GM21390 (cell line): ENCODE measurements around the gene FYN.
A peak's percentile ranks its signal among the peaks of the same experiment; 100 is the strongest.
"Not testable (repeated sequence)": the region's sequence is repeated elsewhere in the genome, so short reads cannot be mapped to it uniquely, and the experiment has no call there.

Experiments
- ATAC-seq: cut with Tn5 transposase; IDR thresholded peaks from one replicate; pipeline ENCODE4 v1.9.1; 2021; ENCODE audit not compliant: unreplicated experiment

The FYN gene

DNA sequence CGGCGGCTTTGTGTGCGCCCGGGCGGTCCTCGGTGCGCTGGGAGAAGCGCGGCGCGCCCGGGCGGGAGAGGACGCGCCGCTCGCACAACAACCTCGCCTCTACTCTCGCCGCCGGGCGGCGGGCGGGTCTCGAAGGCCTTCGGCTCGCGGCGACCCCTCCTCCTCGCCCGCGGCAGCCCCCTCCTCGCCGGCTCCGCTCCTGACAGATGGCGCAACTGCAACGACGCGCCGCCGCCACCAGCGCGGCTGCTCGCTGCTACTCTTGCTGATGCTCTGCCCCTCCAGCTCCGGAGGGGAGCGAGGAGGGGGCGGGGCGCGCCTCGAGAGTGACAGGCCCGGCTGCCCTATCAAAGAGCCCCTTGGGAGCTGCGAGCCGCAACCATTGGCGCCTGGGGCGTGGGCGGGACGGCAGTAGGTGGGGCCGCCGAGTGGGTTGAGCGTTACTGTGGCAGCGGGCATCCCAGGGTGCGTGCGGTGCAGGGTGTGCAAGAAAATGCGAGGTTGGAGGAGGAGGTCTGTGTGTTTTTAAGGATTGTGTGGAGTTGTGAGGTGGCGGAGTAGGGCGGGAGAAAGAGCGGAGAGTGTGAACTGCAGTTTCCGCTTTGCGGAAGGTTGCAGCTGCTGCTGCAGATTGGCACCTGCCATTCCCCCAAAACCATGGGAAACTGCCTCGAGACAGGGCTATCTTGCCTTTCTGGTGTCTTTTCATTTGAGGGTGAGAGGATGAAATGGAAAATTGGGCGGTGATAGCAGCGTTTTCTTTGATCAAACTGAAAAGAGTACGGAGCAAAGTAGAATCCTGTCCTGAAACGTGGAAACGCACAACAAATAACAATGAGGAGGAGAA is at the start of gene FYN:
FYN (minus strand) TSS at position 275 of the 847 bp plus-strand sequence. CDS start 153,401 bp downstream, outside the sequence.
- ATAC-seq: peak; percentile 99

DNA sequence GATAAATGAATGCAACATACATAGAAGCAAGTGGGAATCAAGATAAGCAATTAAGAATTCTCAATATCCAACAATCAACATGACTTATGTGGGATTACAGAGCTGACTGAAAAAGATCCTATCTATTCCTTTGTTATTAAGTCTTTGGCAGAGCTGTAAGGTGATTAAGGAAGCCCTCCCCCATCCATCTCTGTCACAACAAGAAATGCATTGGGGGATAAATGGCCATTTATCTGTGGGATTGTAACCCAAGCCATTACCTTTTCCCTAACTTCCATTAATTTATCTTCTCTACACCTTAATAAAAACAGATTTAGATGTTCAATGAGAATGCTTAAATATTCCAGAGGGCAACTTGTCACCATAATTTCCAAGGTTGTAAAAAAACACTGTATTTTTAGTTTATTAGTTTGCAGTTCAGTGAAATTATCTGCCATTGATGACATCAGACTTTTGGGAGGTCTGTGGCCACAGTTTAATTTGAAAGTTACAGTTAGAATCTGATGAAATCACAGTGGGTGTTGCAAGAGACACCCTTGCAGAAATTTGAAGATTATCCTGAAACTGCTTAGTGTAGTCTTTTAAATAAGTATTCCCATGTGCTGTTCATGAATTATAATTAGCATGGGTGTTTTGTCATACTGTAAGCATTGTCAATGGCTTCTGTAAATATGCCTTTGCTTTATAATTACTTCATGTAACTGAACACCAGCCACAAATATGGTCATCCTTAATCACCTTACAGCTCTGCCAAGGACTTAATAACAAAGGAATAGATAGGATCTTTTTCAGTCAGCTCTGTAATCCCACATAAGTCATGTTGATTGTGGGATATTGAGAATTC is 49.4 kb upstream of the FYN start:
- no peak for ATAC-seq

DNA sequence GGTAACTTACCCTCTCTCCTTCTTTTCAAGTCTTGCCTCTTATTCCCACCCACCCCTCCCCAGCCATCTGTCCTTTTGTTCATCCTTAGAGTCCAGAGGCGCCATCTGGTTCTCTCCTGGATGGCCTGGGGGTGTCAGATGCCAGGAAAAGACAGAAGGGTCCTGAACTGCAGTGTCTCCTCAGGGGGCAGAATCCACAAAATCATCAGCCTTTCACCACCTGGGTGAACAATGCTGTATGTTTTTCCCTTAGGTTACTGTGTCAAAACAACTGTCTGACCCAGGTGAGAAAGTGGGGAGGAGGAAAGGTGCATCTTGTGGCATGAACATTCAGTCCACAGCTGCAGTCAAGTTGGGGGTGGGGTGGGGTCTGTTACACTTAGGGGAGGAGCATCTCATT is 47.9 kb upstream of the FYN start:
- ATAC-seq: no peak

DNA sequence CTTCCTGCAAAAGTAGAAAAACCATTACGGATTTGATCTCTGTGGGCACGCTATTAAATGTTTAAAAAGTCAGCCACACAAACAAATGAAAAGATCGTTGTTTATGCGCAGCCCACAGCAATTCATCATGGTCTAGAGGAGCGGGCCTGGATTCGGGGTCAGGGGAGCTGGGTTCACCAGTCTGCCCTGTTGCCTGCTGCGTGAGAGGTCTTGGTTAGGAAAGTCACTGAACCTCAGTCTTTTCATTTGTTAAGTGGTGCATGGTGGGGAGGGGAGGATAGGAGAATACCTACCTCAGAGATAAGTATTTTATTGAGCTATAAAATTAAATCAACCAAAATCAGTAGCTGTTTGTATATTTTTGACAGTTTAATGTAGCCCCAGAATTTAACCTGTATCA is 47.3 kb upstream of the FYN start:
- ATAC-seq: no peak

DNA sequence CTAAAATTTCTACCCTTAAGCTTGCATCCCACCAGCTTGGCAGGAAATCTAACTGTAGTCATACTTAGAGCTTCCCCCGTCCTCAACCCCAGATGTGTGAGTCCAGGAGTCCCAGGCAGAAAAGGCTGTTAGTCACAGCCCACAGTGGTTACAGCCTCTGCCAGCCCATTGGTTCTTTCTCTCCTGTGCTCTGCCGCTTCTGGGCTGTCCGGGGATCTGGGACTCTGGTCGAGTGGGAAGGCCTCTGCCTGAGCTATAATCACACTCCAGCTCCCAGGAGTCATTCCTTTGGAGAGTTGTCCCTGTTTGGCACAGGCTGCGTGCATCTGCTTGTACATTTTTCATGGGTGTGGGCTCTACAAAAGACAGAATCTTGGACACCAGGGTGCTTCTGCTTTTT is 45.6 kb upstream of the FYN start:
- no peak for ATAC-seq

DNA sequence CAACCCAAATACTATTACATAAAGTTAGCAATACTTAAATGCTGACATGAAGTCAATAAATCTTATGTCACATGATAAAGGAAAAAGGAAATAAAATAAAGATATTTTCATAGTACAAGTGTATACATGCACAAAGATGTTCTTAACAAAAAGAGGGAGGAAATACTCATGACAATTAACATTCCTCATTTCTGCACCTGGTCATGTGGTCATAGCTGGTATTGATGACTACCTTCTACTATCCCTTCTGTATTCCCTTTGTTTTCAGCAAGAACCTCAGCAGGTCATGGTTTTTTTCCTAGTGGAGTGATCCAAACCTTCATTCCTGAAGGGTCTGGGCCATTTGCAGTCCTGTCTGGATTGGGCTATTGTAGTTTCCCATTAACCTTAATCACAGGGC is 43.5 kb upstream of the FYN start:
- ATAC-seq: no peak

DNA sequence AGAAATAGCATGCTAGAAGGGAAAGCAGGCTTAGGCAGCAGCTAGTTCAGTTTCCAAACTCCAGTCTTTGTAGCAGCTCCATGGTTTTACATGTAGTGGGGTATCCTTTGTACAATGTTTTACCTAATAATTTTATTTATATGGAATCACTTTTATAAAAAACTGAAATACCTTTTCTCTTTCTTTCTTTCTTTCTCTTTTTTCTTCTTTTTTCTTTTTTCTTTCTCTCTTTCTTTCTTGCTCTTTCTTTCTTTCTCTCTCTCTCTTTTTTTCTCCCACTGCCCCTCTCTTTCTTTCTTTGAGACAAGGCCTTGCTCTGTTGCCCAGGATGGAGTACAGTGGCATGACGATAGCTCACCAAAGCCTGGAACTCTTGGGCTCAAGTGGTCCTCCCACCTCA is 41.4 kb upstream of the FYN start:
- no peak for ATAC-seq

DNA sequence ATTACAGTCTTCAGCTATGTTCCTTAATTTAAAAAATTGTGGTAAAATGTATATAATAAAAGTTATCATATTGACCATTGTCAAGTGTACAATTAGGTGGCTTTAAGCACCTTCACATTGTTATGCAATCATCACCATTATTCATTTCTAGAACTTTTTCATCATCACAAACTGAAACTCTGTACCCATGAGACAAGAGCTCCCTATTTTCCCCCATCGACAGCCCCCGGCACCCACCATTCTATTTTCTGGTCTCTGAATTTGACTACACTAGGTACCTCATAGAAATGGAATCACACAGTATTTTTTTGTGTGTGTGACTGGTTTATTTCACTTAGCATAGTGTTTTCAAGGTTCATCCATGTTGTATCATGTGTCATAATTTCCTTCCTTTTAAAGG is 39.7 kb upstream of the FYN start:
- no peak for ATAC-seq

DNA sequence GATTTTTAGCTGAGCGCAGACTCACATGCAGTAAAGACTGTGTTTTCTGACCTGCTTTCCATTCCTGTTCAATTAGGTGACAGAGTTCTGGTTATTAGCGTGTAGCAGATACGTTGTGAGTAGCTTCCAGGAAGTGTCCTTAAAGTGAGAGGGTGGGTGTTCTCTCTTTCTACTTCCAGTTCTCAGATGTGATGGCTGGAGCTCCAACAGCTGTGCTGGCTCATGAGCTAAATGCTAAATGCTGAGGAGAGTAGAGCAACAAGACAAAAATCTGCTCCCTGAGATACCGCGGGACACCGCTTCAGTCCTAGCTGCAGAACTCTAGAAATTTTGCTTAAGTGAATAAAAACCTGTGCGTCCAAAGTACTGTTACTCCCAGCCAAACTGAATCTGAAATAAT is 38.2 kb upstream of the FYN start:
- ATAC-seq: no peak

DNA sequence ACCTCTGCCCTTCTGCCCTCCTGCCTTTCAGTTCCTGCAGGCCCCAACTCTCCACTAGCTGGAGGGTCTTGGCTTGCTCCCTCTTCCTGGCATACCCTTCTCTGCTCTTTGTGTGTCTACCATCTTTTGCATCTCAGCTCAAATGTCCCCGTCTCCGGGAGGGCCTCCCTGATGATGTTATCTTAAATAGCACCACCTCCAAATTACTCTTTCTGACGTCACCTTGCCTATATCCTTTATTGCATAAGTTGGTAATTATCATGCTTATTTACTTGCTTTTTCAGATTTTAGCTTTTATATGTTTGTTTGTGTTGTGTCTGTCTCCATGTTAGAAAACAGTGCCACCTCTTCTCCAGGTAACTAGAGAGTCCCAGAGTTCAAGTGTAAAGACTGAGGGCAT is 36.0 kb upstream of the FYN start:
- no peak for ATAC-seq

DNA sequence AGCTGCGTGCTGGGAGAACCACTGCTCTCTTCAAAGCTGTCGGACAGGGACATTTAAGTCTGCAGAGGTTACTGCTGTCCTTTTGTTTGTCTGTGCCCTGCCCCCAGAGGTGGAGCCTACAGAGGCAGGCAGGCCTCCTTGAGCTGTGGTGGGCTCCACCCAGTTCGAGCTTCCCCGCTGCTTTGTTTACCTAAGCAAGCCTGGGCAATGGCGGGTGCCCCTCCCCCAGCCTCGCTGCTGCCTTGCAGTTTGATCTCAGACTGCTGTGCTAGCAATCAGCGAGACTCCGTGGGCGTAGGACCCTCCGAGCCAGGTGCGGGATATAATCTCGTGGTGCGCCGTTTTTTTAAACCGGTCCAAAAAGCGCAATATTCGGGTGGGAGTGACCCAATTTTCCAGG is 35.1 kb upstream of the FYN start:
- ATAC-seq: not testable (repeated sequence)

DNA sequence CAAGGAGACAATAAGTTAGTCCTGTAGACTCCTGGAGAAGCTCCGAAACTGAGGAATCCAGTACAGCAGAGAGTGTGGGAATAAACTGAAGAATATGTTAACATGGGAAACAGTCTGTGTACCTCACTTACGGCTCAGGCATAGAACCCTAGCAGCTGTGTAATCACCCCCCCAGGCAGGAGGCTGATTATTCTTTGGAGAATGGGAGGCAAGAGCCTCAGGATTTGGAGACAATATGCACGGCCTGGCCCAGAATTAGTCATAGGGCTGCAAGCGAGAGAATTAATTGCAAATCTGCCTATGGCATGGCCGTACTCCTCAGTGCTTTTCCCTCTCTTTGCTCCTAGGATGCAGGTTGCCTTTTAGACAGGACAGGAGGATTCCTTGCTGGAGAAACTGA is 27.5 kb upstream of the FYN start:
- no peak for ATAC-seq

DNA sequence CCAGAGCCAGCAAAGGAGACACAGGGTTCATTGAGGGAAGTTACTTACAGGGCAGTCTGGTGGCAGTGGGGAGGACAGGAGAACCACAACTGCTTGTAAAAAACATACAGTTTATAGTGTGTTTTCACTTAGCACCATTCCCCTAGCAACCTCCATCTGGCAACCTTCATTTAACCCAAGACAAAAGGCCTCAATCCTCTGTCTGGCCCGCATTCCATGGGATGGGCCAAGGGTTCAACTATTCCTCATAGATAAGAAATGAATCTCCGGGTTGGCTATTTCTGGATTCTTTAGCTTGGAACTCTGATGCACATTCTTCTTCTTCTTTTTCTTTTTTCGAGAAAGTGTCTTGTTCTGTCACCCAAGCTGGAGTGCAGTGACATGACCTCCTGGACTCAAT is 26.3 kb upstream of the FYN start:
- ATAC-seq: no peak

DNA sequence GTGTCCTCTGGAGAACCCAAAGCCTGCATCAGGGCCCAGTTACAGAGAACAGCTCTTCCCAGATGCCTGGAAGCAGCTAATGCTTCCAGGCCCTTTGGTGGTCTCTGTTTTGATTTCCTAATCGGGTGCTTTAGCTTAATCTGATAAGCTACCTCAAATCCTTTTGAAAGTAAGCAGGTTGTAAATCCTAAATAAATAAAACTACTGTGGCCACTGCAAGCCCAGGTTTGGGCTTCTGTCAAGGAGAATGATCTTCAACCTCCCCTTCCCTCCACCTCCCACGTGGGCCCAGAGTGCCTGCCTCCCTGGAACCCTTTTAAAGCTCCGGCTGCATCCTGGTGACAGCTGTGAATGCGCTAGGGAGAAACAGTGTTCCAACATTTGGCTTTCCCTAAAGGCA is 25.2 kb upstream of the FYN start:
- ATAC-seq: no peak

DNA sequence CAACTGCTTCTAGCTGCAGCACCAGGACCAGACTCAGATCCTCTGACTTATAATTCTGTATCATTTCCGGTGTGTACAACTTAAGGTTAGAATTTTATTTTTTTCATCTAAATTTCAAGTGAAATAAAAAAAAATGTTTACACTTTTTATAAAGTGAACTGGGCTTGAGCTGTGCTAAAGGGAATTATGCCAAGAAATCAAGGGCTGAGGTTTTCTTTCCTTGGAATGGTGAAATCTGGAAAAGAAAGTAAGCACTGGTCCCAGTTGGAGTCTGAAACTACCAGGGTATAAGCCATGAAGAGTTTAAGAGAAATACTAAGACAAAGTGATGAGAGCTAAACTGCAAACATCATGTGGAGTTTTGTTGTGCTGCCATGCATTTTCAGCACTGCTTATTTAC is 21.7 kb upstream of the FYN start:
- no peak for ATAC-seq

DNA sequence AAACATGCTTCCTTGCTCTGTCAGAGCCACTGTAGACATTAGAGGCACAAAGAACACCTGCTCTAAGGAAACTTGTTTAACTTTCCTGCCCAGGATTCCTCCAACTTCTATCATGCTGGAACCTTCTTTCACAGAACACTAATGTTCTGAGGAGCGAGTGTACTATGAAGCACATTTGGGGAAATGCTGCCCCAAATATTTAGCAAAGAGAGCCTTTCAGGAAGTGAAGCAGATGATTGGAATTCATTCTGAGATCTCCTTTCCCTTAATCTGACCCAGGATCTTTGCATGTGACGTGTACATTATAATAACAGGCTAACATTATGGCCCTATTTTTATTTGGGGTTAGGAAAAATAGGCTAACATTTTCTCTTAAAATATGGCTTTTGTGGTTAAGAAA is 21.0 kb upstream of the FYN start:
- ATAC-seq: no peak

DNA sequence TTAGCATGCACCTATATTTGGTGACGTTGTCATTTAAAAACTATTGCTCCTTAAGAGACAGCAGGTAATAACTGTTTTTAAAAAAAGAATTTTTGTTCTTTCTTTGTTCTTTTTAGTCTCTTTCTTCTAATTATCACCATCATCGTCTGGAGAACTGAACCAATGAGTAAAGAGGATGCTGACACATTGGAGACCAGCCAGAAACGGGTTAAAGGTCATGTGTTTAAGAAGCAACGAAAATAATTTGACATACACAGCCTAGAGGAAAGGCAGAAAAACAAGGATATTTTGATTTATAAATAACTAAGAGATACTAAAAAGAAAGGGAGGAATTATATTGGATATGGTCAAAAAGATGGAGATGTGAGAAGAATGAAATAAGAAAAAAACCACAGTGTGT is 19.2 kb upstream of the FYN start:
- no peak for ATAC-seq

DNA sequence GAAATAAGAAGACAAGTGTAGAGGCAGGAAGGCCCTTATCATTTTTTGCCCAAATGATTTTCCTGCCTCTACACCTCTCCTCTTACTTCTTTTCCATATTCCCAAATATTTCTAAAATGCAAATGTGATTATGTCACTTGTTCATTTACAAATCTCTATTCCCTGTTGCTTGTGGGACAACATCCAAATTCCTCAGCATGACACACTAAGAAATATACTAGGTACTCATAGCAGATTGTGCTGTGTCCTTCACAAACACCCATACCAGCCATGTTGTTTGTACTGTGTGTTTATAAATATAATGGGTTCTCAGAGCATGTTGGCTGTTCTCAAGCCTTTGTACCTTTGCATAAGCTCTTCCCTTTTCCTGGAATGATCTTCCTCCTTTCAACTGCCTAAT is 17.7 kb upstream of the FYN start:
- no peak for ATAC-seq

DNA sequence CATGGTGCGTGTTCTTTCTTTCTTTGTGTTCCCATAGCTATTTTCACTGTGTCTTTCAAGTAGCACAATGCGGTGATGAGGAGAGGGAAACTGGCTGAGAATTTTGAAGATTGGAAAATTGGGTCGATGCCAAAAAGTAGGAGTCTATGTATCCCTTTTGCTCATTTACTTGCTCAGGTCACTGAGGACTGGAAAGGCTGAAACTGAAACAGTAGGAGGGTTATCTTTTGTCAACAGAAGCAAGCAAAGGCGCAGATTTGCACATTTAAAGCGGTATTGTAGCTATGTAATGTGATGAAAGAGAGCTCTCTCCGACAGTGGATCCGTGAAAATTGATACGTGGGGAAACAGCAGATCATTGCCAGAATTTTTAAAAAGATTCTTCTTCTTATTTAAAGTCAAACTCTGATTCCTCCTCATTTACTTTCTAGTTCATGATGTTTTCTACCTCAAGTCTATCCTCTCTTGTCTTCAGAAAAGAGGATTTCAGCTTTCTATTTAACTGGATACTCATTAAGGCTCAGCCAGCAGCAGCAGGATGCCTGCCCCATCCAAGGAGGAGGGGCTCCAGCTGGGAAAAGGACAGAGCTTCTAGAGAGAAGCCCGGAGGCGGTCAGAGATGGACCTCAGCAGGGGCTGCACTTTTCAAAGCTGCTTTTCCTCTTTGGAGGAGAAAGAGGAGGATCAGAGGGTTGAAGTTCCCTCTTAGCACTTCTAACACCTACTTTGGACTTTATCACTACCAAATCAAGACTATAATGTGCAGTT is 15.9 kb upstream of the FYN start:
- no peak for ATAC-seq

DNA sequence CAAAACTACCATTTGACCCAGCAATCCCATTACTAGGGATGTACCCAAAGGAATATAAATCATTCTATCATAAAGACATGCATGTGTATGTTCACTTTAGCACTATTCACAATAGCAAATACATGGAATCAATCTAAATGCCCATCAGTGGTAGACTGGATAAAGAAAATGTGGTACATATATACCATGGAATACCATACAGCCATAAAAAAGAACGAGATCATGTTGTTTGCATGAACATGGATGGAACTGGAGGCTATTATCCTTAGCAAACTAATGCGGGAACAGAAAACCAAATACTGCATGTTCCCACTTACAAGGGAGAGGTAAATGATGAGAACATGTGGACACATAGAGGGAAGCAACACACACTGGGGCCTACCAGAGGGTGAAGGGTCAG is 13.5 kb upstream of the FYN start:
- not testable (repeated sequence) for ATAC-seq

DNA sequence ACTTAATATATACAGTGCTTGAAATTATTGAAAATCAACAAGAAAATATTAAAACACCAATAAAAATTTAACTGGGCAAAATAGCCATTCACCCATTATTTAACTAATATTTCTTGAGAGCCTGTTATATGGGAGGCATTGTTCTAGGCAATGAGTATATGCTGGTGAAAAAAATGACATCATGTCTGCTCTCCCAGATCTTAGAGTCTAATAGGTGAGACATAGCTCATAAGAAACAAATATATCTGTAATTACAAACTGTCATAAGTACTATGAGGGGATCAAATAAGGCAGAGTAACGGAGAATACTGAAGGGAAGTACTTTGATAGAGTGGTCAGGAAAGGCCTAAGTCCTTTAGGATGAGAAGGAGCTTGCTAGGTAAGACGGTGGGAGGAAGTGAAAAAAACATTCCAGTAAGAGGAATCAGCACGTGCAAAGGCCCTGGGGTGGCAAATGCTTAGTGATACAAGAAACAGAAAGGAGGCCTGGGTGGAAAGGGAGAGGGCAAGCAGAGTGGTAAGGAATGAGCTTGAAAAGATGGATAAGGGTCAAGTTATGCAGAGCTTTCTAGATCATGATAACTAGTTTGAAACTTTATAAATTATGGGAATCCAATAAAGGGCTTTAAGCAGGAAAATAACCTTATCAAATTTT is 12.2 kb upstream of the FYN start:
- no peak for ATAC-seq
